HG02798 (cell line): Measurements from ENCODE around the gene BID.

Experiments used
- ATAC-seq: cut with Tn5 transposase; IDR thresholded peaks from one replicate; pipeline ENCODE4 v1.9.1; 2021; ENCODE audit warnings: mild to moderate bottlenecking; ENCODE audit not compliant: unreplicated experiment, poor library complexity

The BID gene

GRCh38 chr22:17785185-17786184 lies 11.2 kb upstream of the BID start:
- no peak for ATAC-seq

GRCh38 chr22:17784776-17785175 lies 10.5 kb upstream of the BID start:
- no peak for ATAC-seq

GRCh38 chr22:17783773-17784480 lies 9.7 kb upstream of the BID start:
- no peak for ATAC-seq

GRCh38 chr22:17783312-17783711 lies 9.0 kb upstream of the BID start:
- ATAC-seq = no peak

- no peak for ATAC-seq
Observed at GRCh38 chr22:17782621-17783020, 8.4 kb upstream of the BID start.

- ATAC-seq = no peak
Observed at GRCh38 chr22:17782158-17782557, 7.9 kb upstream of the BID start.

- peak; percentile 37 for ATAC-seq
Observed at GRCh38 chr22:17781319-17782031, 7.2 kb upstream of the BID start.

- no peak for ATAC-seq
Observed at GRCh38 chr22:17780741-17781318, 6.6 kb upstream of the BID start.

- ATAC-seq = no peak
Observed at GRCh38 chr22:17780116-17780740, 6.0 kb upstream of the BID start.

GRCh38 chr22:17779286-17780115 lies 5.2 kb upstream of the BID start:
- ATAC-seq = peak; percentile 40

GRCh38 chr22:17778412-17778976 lies 4.2 kb upstream of the BID start:
- ATAC-seq = no peak

- no peak for ATAC-seq
Observed at GRCh38 chr22:17777717-17778044, 3.4 kb upstream of the BID start.

GRCh38 chr22:17777005-17777716 lies 2.9 kb upstream of the BID start:
- peak; percentile 28 for ATAC-seq

GRCh38 chr22:17775781-17776465 lies 1.7 kb upstream of the BID start:
- no peak for ATAC-seq

- no peak for ATAC-seq
Observed at GRCh38 chr22:17774926-17775685, 837 bp upstream of the BID start.

GRCh38 chr22:17773606-17774205 lies 563 bp downstream of the BID start:
- ATAC-seq = peak; percentile 47
